Amygdala (tissue), 56 donors: ENCODE measurements around the gene SCRN2.

ENCODE experiments used
- DNase-seq, 56 donors: peaks; one replicate each; lab custom pipeline; 2025; lab: John Stamatoyannopoulos, UW

SCRN2 gene

DNA sequence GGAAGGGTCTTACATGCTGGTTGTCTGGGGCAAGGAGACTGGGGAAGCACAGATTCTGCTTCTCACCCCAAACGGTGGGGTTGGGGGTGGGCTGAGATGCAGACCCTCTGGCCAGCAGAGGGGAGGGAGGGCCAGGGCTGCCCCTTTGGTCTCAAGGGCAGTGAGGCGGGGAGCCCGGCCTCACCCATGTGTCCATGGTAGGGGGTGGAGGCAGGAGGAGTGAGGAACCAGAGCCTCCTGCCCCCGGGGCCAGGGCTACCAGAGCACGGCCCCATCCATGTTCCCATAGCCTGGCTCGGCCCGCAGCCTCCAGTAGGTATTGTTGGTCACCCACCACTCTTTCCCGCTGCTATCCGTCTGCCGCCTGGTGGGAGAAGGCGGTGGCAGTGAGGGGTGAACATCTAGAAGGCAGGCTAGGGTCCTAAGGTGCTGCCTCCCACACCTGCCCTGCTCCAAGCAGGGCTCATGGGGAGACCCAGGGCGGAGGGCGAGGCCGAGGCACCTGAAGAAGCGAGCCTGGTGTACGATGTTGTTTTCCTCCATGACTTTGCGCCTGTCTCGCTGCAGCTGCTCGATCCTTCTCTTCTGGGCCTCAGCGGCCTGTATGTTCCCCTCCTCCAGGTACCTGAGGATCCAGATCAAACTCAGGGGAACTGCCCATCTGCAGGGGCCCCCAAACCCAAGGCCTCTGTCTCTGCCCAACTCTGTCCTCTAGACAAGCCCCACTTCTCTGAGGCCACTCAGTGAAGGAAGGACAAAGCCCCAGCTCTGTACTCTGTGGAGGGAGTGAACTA is 32.8 kb downstream of the SCRN2 start:
- no peak for DNase-seq

DNA sequence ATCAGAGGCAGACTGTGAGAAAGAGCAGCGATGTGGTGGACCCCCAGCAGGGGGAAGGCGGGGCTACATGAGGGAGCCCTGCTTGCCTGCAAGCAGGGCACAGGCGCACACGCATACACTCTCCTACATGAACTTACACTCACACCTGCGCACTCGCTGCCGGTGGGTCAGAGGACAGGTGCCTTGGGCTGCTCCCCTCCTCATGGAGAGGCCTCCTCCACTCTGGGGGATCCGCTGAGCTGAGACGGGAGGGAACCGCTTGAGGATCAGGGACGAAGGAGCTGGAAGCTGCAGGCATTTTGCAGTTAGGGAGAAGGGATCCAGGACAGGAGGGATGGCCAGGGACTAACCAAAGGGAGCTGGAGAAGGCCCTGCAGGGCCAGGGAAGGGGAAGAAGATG is 33.7 kb downstream of the SCRN2 start:
- no peak for DNase-seq

DNA sequence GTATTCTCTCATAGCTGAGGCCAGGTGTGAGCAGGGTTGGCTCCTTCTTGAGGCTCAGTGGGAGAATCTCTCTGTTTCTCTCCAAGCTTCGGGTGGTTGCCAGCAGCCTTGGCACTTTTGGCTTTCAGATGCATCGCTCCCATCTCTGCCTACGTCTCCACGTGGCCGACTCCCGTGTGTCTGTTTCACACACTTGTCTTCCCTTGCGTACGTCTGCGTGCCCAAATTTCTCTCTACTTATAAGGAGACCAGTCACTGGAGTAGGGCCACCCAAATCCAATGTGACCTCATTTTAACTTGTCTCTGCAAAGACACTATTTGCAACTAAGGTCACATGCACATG is 34.2 kb downstream of the SCRN2 start:
- no peak for DNase-seq

DNA sequence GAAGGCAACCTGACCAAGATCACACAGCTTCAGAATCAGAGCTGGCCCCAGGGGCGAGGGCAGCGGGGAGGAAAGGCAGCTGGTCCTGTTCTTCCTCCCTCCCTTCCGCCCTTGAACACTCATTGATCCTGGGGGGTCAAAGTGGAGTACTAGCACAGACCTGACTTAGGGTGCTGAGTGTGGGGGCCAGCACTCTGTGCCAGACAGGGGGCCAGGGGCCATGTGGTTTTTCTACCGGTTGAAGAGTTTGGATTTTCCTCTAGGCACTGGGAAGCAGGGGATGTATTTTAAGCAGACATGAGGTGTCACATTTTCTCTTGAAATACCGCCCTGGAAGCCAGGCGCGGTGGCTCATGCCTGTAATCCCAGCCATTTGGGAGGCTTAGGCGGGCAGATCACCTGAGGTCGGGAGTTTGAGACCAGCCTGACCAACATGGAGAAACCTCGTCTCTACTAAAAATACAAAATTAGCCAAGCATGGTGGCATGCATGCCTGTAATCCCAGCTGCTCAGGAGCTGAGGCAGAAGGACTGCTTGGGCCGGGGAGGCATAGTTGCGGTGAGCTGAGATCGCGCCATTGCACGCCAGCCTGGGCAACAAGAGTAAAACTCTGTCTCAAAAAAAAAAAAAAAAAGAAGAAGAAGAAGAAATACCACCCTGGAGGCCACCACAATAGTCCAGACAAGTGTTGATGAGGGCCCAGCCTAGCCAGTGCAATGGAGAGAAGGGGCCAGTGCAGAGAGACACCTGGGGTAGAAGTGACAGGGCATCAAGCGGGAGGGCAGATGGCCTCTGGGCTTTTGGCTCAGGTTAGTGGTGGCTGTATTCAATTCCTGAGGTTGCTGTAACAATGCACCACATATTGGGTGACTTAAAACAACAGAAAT is 34.8 kb downstream of the SCRN2 start:
- no peak for DNase-seq

DNA sequence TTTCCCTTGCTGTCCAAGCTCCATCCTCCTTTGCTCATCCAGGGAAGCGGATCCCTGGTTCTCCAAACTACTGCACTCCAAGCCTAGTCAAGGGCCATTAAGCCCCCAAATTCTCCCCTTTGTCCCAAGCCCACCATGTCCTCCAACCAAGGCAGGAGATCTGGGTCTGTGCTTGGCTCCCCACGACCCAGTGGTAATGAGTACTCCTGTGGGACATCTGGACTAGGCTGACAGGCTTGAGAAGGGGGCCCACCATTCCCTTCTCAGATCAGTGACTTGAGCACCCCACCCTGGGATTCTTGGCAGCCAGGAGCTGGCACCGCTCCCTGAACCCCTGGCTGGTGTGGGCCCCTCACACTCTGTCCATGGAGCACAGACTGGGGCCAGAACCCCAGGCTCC is 36.6 kb downstream of the SCRN2 start:
- DNase-seq = no peak

DNA sequence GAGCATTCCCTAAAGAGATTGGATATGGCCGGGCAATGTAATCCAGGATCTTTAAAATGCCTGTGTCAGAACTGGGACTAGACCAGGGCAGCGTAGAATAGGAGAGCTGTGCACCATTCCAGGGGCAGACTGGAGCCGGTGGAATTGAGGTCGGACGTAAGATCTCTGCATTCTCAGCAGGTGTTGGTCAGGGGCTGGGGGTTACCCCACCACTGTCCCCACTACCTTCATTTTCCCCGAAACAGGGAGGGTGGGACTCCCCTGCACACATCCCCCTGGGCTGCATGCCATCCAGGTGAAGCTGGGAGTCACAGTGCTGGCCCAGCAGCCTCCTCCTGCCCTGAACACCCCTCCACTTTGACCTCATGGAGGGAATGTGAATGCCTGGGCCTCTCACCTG is 37.3 kb downstream of the SCRN2 start:
- no peak for DNase-seq

DNA sequence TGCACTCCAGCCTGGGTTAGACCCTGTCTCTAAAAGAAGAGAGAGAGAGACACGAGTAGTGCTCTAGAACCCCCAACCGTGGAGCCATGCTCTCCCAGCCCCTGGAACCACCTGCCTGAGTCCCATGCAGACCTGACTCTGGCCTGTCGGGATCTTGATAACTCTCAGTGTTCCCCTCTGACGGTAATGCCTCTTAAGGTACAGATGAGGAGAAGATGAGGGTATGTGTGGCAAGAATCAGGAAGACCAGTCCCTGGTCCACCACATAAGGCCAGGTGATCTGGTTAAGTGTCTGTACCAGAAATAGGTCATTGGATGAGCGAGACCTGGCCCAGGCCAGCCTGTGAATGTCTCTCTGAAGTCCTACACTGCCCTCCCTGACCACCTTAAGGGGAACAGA is 37.9 kb downstream of the SCRN2 start:
- no peak for DNase-seq

DNA sequence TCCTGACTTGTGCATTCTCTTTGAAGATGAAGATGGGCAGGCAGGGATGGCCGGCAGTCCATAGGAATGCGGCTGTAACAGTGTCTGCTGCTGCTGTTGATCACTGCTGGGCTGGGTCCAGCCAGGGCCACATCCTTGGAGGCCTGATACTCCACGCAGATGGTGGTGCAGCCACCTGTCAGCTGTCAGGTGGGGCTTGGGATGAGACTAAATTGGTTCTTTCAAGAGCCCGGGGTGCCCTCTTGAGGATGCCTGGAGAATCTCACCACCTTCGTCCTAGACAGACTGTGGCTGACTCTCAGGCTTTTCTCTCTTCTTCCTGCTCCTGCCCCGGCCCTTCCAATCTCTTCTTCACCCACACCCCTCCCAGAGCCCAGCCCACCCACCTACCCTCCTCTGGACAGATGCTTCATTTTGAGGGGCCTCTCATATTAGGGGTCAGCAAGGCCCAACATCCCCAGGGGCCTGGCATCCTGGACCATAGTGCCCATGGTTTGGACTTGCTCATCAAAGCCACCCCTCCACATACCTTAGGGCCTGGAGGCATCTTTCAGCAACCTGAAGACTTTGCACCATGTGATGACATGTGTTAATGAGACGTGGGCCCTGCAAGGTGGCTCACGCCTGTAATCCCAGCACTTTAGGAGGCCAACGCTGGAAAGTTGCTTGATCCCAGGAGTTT is 38.6 kb downstream of the SCRN2 start:
- DNase-seq = peak in 17 of 56 donors; percentile 2 to 39 (median 11)

DNA sequence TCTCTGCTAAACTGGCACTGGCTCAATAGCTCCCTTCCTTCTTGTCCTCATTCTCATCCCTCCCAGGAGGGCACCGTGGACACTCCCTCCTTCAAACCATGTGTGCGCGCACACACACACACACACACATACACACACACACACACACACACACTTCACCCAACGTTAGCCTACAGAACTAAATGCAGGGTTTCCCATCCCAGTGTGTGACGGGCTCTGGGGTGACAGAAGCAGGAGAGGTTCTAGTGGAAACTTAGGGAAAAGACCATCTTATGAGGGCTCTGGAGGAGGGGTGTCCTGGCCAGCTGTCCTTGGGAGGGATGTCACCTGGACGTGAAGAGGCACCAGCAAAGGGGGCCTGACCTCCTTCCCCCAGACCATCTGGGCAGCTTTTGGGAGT is 39.2 kb downstream of the SCRN2 start:
- no peak for DNase-seq

DNA sequence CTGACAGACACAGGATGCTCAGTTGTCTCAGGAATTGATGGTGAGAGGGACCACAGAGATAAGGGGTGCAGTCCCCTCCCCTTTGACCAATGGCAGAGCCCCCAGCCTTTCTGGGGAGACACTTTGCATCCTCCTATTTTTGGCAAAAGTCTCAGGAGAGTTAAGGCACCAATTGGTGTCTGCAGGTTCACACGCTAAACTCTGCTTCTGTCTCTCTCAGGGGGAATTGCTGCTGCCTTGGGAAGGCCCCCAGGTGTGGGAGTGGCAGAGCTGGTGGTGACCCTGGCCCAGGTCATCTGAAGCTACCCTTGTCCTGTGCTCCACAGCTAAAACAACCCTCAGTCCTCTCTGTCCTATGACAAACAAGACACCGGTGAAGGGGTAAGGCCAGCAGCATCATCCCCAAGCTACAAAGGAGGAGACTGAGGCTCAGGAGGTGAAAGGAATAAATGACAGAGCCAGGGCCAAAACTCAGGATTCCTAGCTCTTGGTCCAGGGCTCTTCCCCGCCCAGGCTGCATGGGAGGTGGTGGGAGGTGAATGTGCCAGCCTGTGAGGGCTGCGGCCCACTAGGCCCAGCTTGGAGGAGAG is 39.8 kb downstream of the SCRN2 start:
- no peak for DNase-seq

DNA sequence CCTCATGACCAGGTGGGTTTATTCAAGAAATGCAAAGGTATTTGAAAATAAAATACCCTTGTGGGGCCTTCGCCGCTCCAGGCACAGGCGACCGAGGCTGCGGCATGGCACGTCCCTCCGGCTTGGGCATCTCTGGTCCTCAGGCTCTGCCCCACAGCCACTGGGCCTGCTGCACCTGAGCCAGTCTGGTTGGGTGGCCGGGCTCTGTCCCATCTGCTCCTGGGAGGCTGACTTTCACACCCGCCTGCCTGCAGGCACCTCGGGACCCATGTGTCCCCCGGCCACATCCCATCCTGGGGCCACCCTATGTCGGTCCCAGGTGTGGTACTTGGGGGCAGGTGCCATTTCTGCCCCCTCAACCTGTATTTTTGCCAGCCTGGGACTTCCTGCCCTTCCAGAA is 40.4 kb downstream of the SCRN2 start:
- no peak for DNase-seq

DNA sequence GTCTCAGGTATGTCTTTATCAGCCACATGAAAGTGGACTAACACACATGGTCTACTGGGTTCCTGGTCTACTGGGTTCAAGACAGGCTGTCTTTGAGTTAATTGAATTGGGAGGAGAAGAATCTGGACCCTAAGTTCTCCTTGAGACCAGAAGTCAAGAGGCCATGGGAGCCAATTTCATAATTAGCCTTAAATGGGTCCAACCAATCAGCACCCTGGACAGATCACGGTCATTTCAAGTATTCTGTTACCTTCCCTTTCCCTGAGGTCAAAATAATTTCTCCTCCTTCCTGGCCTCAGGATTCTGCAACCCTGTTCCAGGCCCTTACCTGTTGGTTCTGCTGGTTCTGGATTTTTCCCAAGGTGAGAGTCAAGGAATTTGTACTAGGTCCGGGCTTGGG is 43.3 kb downstream of the SCRN2 start:
- no peak for DNase-seq

DNA sequence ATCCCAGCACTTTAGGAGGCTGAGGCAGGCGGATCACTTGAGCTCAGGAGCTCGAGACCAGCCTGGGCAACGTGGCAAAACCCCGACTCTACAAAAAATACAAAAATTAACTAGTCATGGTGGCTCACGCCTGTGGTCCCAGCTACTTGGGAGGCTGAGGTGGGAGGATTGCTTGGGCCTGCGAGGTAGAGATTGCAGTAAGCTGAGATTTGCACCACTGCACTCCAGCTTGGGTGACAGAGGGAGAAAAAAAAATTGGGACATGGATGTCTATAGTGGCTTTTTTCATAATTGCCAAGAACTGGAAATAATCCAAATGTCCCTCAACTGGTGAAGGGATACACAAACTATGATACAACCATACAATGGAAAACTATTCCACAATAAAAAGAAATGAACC is 48.1 kb downstream of the SCRN2 start:
- no peak for DNase-seq

DNA sequence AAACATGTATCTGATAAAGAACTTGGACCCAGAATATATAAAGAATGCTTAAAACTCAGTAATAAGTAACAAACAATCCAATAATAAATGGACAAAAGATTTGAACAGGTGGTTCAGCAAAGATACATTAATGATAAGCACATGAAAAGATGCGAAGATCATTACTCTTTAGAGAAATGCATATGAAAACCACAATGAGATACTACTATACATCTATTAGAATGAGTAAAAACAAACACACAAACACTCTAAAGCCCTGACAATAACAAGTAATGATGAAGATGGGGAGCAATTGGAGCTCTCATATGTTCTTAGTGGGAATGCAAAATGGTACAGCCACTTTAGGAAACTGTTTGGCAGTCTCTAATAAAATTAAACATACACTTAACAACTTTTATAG is 48.6 kb downstream of the SCRN2 start:
- no peak for DNase-seq

DNA sequence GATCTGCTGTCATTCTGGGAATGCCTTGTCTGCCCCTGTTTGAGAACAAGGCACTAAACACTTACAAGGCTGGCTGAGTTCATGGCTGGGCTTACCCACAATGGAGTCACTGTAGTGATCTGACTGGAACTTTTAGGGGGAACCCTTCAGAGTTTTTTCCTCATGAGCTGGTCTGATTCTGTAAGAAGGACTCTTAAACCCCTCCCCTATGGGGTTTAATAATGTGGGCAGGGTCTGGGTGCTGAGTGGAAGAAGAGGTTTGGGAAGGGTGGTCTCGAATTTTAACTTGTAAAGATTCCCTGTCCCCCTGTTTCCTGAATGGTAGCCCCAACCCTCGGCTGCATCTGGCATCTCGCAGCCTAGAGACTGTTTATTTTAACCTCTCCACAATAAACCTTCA is 50.0 kb downstream of the SCRN2 start:
- DNase-seq = no peak

DNA sequence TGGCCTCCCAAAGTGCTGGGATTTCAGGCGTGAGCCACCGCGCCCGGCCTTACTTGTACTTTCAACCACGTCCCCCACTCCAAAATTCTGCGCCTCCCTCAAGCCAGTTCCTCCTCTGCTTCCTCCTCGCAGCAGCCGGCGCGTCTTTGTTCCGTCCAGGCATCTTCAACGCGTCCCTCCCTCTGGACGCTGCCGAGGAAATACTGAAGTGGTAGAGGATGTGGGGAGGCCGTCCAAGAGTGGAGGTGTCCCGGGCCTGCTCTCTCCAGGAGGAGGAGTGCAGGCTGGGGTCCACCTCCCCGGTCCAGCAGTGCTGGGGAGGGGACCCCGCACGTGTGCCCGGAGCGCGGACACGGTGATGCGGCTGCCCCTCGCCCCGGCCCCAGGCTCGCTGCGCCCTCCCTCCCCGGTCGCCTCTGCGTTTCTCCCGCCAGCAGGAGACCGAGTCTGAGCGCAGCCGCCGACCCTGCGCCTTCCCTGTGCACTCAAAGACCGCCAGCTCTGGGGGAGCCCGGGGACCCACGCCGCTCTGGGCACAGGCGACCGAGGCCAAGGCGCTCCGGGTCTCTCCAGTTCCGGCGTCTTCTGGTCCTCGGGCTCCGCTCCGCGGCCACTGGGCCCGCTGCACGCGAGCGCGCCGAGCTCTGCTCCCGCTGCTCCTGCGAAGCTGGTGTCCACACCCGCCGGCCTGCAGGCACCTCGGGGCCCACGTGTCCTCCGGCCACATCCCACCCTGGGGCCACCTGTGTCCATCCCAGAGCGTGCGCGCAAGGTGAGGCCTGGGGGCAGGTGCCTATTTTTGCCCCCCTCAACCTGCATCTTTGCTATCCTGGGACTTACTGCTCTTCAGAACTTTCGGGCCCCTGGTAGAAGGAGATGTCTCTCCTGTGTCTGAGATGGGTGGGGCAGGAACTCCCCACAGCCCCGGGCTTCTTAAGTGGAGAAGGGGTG is 51.2 kb downstream of the SCRN2 start:
- peak in 25 of 56 donors; percentile 2 to 65 (median 19) for DNase-seq
